Measurements from ENCODE around the gene ZNF280B. TPM values are rescaled to one million over a fixed set of nuclear protein-coding genes. Genes with fewer than 3 reads are reported as not detected.
A peak's percentile ranks its signal among the peaks of the same experiment; 100 is the strongest.
"Not testable (repeated sequence)": the region's sequence is repeated elsewhere in the genome, so short reads cannot be mapped to it uniquely, and the experiment has no call there.

ZNF280B gene
- total RNA-seq, 1 experiment from 2014 or later: 0.79 TPM

DNA sequence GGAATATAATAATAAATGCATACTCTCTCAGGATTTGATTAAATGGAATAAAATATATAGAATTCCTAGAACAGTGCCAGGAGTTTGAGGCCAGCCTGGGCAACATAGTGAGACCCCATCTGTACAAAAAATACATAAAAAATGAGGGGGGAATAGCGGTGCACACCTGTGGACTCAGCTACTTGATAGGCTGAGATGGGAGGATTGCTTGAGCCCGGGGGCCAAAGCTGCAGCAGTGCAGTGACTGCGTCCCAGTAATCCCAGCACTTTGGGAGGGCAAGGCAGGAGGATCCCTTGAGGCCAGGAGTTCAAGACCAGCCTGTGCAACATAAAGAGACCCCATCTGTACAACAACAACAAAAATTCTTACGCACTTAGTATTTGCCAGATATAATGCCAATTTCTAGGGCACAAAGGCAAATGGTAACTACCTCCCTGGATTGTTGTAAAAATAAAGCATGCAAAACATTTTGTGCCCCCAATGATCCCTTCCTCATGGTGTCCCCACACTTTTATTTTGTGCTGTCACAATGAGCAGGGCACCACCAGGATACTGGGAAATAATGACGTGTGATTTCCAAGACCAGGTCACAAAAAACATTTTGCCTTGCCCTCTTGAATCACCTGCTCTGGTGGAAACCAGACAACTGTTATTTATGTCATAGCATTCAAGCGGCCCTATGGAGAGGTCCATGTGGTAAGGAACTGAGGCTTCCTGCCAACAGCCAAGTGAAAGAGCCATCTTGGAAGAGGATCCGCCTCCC is 29.9 kb upstream of the ZNF280B start:
- H3K4me3 ChIP-seq: no peak overlapping the region
- no peaks in the 10 kb centered on the region for H3K27me3 ChIP-seq
- no peak for DNase-seq
- no peaks in the 10 kb centered on the region for H3K36me3 ChIP-seq
- H3K9me3 ChIP-seq: no peaks in the 10 kb centered on the region

- H3K4me3 ChIP-seq: no peak overlapping the region
Observed at GRCh38 chr22:22536916-22537315, 28.4 kb upstream of the ZNF280B start.

GRCh38 chr22:22536515-22536914 is 28.0 kb upstream of the ZNF280B start:
- no peaks in the 10 kb centered on the region for H3K36me3 ChIP-seq
- no peak for DNase-seq

More at GRCh38 chr22:22536916-22537315, 28.4 kb upstream of the ZNF280B start:
- Histone ChIP-seq H3K36me3 (no peaks in the 10 kb centered on the region), H3K9me3 (no peaks in the 10 kb centered on the region), H3K27me3 (no peaks in the 10 kb centered on the region)
- no peak for DNase-seq

DNA sequence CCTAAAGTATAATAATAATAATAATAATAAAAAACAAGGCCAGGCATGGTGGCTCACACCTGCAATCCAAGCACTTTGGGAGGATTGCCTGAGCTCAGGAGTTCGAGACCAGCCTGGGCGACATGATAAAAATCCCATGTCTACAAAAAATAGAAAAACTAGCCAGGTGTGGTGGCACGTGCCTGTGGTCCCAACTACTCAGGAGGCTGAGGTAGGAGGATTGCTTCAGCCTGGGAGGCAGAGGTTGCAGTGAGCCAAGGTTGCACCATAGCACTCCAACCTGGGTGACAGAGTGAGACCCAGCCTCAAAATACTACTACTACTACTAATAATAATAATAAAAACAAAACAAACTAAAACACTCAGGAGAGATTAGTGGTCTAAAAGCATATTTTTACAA is 27.1 kb upstream of the ZNF280B start:
- H3K27me3 ChIP-seq: no peaks in the 10 kb centered on the region
- no peaks in the 10 kb centered on the region for H3K9me3 ChIP-seq
- H3K36me3 ChIP-seq: no peaks in the 10 kb centered on the region
- DNase-seq: no peak
- no peak overlapping the region for H3K4me3 ChIP-seq

More at GRCh38 chr22:22536515-22536914, 28.0 kb upstream of the ZNF280B start:
- no peaks in the 10 kb centered on the region for H3K27me3 ChIP-seq
- no peak overlapping the region for H3K4me3 ChIP-seq
- H3K9me3 ChIP-seq: no peaks in the 10 kb centered on the region

DNA sequence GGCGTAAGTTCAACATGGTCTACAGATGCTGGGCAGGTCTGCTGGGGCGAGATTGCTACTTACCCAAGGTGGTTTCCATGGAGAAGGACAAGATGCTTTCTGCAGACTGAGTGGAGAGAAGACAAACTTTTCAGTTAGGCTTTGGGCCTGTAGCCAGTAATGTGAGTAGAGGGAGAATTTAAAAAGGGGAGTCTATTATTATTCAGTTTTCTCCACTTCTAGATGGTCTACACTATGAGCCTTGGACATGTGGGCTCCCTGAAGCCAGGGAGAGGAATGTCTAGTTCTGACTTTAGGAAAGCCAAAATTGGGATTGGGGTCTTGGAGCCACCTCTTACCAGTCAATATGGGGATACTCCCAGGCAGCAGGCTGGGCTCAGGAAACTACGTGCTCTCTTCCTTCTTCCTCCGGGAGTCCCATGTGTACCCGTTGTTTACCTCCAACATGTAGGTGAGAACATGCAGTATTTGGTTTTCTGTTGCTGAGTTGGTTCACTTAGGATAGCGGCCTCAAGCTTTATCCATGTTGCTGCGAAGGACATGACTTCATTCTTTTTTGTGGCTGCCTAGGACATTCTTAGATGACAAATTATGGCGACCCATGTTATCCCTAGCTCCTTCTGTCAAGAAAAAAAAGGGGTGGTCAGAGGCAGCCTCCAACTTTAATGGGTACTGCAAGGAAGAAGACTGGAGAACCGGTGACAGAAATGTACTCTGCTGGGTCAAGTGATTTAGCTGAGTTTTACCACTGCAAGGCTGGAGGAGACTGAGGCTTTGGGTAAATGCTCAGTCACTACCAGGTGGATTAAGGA is 26.3 kb upstream of the ZNF280B start:
- no peaks in the 10 kb centered on the region for H3K36me3 ChIP-seq
- no peaks in the 10 kb centered on the region for H3K27me3 ChIP-seq
- DNase-seq: no peak
- no peak overlapping the region for H3K4me3 ChIP-seq
- no peaks in the 10 kb centered on the region for H3K9me3 ChIP-seq

DNA sequence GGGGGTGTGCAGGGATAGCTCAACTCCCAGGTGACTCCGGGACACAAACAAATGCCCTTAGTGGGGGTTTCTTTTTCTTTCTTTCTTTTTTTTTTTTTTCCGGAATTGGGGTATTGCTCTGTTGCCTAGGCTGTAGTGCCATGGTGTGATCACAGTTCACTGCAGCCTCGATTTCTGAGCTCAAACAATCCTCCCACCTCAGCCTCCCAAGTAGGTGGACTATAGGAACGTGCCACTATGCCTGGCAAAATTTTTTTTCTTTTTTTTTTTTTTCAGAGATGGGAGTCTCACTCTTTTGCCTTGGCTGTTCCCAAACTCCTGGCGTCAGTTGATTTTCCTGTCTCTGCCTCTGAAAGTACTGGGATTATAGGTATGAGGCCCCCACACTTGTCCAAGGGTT is 25.3 kb upstream of the ZNF280B start:
- Histone ChIP-seq H3K4me3 (no peak overlapping the region), H3K36me3 (no peaks in the 10 kb centered on the region), H3K9me3 (no peaks in the 10 kb centered on the region), H3K27me3 (no peaks in the 10 kb centered on the region)
- no peak for DNase-seq

DNA sequence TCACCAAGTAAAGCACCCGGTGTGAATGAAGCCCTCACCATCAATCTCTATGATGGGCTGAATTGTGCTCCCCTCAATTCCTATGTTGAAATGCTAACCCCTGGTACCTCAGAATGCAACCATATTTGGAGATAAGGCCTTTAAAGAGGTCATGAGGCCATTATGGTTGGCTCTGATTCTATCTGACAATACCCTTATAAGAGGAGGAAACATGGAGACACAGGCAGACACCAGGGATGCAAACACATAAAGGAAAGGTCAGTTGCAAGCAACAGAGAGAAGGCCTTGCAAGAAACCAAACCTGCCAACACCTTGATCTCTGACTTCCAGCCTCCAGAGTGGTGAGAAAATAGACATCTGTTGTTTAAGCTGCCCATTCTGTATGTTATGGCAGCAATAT is 24.9 kb upstream of the ZNF280B start:
- H3K36me3 ChIP-seq: no peaks in the 10 kb centered on the region
- no peak for DNase-seq
- H3K27me3 ChIP-seq: no peaks in the 10 kb centered on the region
- H3K4me3 ChIP-seq: no peak overlapping the region
- H3K9me3 ChIP-seq: no peaks in the 10 kb centered on the region

GRCh38 chr22:22532547-22533071 is 24.1 kb upstream of the ZNF280B start:
- not testable (repeated sequence) for H3K27me3 ChIP-seq, H3K36me3 ChIP-seq, H3K4me3 ChIP-seq, DNase-seq, H3K9me3 ChIP-seq

- H3K9me3 ChIP-seq: no peaks in the 10 kb centered on the region
- no peaks in the 10 kb centered on the region for H3K36me3 ChIP-seq
- H3K4me3 ChIP-seq: no peak overlapping the region
- H3K27me3 ChIP-seq: no peaks in the 10 kb centered on the region
- no peak for DNase-seq
Observed at GRCh38 chr22:22531770-22532546, 23.4 kb upstream of the ZNF280B start.

GRCh38 chr22:22528780-22529179 is 20.2 kb upstream of the ZNF280B start:
- H3K4me3 ChIP-seq: no peak overlapping the region
- DNase-seq: no peak
- H3K9me3 ChIP-seq: no peaks in the 10 kb centered on the region
- H3K36me3 ChIP-seq: no peaks in the 10 kb centered on the region
- no peaks in the 10 kb centered on the region for H3K27me3 ChIP-seq

GRCh38 chr22:22527312-22527711 is 18.8 kb upstream of the ZNF280B start:
- H3K4me3 ChIP-seq: no peak overlapping the region
- no peak for DNase-seq

DNA sequence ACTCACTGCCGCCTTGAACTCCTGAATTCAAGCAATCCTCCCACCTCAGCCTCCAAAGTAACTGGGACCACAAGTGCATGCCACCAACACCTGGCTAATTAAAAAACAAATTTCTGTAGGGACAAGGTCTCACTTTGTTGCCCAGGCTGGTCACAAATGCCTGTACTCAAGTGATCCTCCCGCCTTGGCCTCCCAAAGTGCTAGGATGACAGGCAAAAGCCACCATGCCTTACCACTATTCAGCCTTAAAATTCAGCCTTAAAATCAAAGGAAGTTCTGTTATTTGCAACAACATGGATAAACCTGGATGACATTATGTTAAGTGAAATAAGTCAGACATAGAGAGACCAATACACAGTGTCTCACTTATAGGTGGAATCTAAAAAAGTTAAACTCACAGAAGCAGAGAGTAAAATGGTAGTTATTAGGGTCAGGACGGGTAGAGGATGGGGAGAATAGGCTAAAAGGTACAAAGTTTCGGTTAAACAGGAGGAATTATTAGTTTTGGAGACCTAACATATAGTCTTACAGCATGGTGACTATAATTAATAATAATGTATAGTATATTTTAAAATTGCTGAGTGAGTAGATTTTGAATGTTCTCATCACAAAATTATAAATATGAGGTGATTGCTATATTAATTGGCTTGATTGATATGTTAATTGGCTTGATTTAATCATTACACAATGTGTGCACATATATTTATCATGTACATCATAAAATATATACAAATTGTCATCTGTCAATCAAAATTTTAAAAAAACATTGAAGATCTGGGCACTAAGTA is 17.8 kb upstream of the ZNF280B start:
- Histone ChIP-seq H3K9me3 (no peaks in the 10 kb centered on the region), H3K27me3 (no peaks in the 10 kb centered on the region), H3K4me3 (no peak overlapping the region), H3K36me3 (no peaks in the 10 kb centered on the region)
- DNase-seq: no peak

More at GRCh38 chr22:22527312-22527711, 18.8 kb upstream of the ZNF280B start:
- Histone ChIP-seq H3K36me3 (no peaks in the 10 kb centered on the region), H3K27me3 (no peaks in the 10 kb centered on the region), H3K9me3 (no peaks in the 10 kb centered on the region)

GRCh38 chr22:22523494-22523893 is 15.0 kb upstream of the ZNF280B start:
- Histone ChIP-seq H3K9me3 (no peaks in the 10 kb centered on the region), H3K27me3 (no peaks in the 10 kb centered on the region), H3K36me3 (no peaks in the 10 kb centered on the region), H3K4me3 (no peak overlapping the region)
- DNase-seq: peak; percentile 54

DNA sequence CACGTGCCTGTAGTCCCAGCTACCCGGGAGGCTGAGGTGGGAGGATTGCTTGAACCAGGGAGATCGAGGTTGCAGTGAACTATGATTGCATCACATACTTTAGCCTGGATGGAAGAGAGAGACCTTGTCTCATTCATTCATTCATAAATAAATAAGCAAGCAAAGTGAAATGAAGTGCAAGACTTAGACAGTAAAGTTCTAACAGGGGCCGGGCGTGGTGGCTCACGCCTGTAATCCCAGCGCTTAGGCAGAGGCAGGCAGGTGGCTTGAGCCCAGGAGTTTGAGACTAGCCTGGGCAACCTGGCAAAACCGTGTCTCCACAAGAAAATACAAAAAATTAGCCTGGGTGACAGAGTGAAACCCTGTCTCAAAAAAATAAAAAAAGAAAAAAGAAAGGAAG is 13.1 kb upstream of the ZNF280B start:
- H3K9me3 ChIP-seq: no peaks in the 10 kb centered on the region
- no peak overlapping the region for H3K4me3 ChIP-seq
- DNase-seq: no peak
- no peaks in the 10 kb centered on the region for H3K27me3 ChIP-seq
- no peaks in the 10 kb centered on the region for H3K36me3 ChIP-seq

DNA sequence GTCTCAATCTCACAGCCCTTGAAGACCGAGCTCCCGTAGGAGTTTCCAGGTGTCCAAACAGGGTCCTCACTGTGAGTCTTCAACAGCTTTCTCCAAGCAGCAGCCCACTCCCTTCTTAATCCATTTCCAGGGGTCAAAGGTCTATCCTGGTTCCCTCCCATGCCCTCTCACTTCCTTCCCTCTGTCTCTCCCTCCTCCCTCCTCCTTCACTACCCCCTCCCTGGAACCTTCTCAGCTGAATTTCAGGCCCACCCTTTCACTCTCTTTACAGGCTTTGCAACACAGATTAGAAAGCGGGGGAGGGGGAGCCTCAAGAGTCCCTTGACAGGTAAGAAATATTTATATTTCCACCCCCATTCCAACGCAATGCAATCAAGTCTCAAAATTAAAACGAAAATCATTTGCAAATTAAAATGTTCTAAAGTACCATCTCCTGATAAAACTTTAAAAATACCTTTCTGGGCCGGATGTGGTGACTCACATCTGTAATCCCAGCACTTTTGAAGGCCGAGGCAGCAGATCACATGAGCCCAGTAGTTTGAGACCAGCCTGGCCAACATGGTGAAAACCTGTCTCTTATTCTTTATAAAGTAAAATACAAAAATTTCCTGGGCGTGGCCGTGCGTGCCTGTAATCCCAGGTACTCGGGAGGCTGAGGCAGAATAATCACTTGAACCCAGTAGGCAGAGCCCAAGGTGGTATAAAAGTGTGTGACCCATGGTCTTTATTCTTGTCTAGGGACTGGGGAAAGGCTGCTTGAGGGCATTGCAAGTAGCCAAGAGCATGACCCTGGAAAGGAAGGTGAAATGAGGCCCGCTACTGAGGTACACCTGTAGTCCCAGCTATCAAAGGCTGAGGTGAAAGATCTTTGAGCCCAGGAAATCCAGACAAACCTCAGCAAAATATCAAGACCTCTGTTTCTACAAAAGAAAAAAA is 12.4 kb upstream of the ZNF280B start:
- no peak for DNase-seq
- H3K36me3 ChIP-seq: no peaks in the 10 kb centered on the region
- no peaks in the 10 kb centered on the region for H3K27me3 ChIP-seq
- H3K4me3 ChIP-seq: no peak overlapping the region
- no peaks in the 10 kb centered on the region for H3K9me3 ChIP-seq
